Ishikawa (cell line): ENCODE measurements around the gene NSMCE1.

Source experiments
- CEBPB ChIP-seq: IDR thresholded peaks from 2 replicates; pipeline ENCODE4 v1.6.1; 2012
- CREB1 ChIP-seq: IDR thresholded peaks from 2 replicates; pipeline ENCODE4 v1.6.1; 2012; ENCODE audit warnings: low read depth
- EP300 ChIP-seq: IDR thresholded peaks from 2 replicates; pipeline ENCODE4 v1.6.1; 2012; ENCODE audit warnings: borderline replicate concordance
- FOXM1 ChIP-seq: IDR thresholded peaks from 2 replicates; pipeline ENCODE4 v1.6.1; 2012; ENCODE audit warnings: low read depth, borderline replicate concordance
- NFIC ChIP-seq: IDR thresholded peaks from 2 replicates; pipeline ENCODE4 v1.6.1; 2012
- RAD21 ChIP-seq: IDR thresholded peaks from 2 replicates; pipeline ENCODE4 v1.6.1; 2012; ENCODE audit warnings: low read depth
- REST ChIP-seq: IDR thresholded peaks from 2 replicates; pipeline ENCODE4 v1.6.1; 2012; ENCODE audit warnings: low read depth, mild to moderate bottlenecking
- TAF1 ChIP-seq: IDR thresholded peaks from 2 replicates; pipeline ENCODE4 v1.6.1; 2012; ENCODE audit warnings: low read depth, mild to moderate bottlenecking
- TCF12 ChIP-seq: IDR thresholded peaks from 2 replicates; pipeline ENCODE4 v1.6.1; 2012; ENCODE audit warnings: low read depth
- TEAD4 ChIP-seq: IDR thresholded peaks from 2 replicates; pipeline ENCODE4 v1.6.1; 2012
- ZBTB7A ChIP-seq: IDR thresholded peaks from 2 replicates; pipeline ENCODE4 v1.6.1; 2012; ENCODE audit warnings: low read depth

GRCh38 chr16:27304881-27305745 is 36.5 kb upstream of the NSMCE1 start:
- TF ChIP-seq REST (no peak), CREB1 (no peak), RAD21 (no peak), EP300 (no peak), TAF1 (no peak), TEAD4 (no peak), NFIC (no peak), ZBTB7A (no peak), TCF12 (no peak), FOXM1 (no peak), CEBPB (no peak)
